Hematopoietic multipotent progenitor cell treated with erythropoietin and hydrocortisone succinate and interleukin-3 and kit ligand, for 17 days (in vitro differentiated cells): Measurements from ENCODE around the gene ENPP1.

ENCODE experiments used
- DNase-seq: peaks from one replicate; pipeline ENCODE4 v3.0.0-alpha.2; 2015; ENCODE audit warnings: low spot score

ENPP1 gene

DNA sequence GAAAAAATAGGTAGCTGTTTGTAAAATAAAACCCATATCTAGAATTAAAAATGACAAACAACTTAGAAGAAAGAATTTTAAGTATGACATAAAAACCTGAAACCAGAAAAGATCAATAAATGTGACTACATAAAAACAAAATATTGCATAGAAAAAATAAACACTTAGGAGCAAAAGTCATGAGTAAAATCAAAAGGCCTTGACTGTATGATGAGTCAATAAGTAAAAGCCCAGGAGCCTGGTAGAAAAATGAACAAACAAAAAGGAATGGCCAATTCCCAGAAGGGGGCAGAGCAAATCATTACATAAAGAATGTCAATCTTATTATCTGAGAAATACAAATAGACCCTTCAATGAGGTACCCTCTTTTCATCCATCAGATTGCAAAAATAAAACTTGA is 20.7 kb upstream of the ENPP1 start:
- no peak for DNase-seq

DNA sequence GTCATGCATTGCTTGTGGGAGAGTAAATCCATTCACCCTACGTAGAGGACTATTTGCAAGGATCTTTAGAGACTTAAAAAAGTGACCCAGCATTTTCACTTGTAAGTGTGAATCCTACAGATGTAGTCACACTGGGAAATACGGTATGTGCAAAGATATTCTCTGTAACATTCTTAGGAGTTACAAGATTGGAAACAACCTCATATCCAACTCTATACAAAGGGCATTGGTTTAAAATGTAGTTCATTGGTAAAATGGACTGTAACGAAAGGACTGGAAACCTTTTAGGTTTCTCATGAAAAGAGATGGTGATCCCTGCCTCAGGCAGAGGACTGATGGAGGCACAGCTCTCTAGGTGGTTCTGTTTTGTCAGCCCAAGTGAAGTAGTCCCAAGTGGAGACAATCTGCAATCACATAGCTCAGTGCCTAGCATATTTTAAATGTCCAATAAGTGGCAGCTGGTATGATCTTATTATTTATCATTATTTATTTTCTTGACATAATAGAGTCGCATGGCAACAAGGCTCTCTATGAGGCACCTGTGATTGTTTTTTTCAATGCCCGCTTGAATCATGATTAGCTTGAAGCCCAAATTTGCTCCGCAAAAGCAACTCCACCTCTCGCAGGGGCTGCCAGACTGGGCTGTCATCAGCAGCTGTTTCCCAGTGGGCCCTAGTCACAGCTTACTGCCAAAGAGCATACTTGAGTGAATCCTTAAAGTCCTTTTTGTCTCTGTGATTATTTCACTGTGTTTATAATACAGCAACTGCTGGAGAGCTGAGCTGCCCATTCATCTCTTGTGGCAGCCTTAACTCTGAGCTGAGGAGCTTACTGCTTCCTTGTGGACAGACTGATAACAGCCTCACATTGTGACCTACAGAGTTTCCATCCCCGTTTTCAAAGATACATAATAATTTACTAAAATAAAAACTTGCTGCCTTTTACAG is 19.8 kb upstream of the ENPP1 start:
- no peak for DNase-seq

DNA sequence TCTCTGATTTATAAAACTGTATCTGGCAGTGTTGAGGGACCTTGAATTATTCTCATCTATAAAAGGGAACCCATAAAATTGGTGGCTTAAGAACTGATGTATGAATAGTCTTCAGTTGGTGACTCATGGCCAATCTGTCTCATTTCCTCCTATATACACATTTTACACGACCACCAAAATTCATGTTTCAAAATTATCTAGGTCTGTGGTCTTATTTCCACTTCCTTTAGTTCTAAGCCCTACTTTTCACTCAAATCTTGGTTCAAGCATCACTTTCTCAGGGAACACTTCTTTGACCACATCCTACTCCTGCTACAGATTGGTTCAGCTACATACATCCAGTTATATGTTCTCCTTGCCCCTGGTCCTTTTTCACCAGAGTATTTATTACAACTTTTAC is 18.6 kb upstream of the ENPP1 start:
- no peak for DNase-seq

DNA sequence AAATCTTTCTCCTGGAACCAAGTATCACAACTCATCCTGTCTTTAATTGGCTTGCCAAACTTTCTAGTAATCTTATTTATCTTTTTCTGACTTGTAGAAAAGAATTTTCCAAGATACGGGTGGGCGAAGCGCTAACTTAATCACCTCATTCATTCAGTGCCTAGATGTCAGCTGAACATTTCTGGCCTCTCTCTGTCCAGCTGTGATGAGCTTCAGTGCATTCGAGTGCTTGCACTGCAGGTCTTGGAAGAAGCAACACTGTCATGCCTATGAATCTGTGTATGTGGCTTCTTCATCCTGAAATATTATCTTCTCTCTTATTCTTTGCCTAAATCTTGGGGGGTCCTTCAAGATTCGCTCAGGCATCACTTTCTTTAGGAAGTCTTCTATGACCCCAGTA is 16.3 kb upstream of the ENPP1 start:
- DNase-seq: no peak

DNA sequence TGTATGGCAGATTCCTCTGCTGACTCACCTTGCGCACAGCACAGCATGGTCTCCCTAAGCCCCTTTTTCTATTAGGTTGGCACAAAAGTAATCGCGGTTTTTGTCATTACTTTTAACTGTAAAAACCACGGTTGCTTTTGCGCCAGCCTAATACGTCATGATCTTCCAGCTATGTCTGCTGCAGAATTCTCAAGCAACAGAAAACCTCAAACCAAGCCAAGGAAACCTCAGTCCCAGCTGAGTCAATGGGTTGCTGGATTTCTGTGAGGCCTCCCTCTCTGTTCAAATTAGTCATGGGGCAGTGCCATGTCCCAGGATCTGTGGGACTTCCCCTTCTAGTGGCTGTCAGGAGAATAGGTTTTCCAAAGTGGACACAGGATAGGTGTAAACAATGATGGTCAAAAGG is 15.7 kb upstream of the ENPP1 start:
- DNase-seq: no peak

DNA sequence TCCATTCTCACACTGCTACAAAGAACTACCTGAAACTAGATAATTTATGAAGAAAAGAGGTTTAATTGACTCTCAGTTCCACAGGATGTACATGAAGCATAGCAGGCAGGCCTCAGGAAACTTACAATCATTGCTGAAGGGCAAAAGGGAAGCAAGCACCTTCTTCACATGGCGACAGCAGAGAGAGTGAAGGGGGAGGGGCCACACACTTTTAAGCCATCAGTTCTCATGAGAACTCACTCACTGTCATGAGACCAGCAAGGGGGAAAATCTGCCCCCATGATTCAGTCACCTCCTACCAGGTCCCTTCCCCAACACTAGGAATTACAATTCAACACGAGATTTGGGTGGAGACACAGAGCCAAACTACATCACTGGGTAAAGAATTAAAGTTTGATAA is 12.5 kb upstream of the ENPP1 start:
- no peak for DNase-seq

DNA sequence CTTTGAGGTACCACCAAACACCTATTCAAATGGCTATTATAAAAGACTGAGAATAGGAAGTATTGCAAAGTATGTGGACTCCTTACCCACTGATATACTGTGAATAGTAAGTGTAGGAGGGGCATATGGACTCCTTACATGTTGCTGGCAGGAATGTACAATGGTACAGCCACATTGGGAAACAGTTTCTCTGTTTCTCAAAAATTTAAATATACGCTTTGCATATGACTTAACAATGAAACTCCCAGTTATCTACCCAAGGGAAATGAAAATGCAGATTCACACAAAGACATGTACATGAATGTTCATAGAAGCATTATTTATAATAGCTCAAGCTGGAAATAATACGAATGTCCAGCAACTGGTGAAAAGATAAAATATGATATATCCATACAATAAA is 5.5 kb upstream of the ENPP1 start:
- DNase-seq: no peak

DNA sequence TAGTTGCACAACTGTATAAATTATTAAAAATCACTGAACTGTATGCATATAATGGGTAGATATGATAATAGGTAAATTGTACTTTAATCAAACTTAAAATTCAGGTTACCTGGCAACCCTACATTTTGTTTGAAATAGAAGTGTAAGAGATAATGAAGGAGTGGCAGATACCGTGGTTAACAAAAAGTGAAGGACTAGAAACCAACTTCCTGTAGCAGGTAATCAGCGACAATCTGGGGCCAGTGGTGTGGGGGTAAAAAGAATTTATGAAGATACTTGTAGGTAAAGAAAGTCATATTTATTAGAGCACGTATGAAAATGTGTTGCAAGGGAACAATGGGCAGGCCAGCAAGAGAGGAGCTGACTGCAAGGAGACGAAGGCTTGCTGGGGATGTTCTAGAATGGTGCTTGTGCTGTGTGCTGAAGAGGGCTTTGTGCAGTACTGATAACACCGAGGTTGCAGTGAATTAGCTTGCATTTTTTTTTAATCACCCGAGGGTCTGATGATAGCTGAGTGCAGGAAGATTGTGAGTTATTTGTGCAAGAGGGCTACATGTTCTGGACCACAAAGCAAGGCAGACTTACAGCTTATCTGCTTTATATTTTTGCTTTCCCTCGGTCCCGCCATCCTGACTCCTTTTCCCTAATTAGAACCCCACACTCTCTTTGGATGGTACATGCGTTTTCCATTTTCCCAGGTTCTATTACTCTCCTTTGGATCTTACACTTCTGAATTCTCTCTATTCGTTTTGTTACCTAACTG is 4.6 kb upstream of the ENPP1 start:
- no peak for DNase-seq

DNA sequence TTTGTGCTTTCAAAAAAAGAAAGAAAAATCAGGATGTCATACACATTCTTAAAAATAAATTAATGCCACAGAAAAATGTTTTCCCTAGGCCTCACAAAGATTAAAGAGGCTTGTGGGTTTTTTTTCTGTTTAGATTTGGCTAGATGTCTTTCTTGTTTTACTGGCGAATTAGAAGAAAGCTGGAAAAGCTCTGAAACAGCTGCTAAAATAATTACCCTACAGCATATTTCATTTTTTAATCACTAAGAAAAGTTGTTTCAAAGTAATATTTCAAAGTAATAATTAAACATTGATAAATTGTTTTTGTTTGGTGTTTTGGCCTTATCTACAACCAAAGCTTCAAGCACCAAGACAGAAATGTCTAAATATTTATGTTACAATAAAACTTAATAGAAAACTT is 3.7 kb upstream of the ENPP1 start:
- DNase-seq: no peak

DNA sequence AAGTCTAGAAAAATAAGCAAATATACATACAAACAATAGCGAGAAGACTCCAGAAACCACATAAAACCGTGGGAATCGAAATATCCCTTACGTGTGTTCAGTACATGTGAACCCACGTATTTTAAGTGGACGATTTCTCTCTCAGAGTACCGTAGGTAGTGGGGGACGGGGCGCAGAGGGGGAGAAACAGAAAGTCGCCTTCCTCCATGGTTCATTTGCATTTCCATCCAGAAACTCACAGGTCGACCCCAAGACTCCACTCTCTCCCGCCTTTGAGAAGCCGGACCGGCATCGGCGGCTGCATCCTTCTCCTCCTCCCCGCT is 538 bp upstream of the ENPP1 start:
- DNase-seq: no peak

DNA sequence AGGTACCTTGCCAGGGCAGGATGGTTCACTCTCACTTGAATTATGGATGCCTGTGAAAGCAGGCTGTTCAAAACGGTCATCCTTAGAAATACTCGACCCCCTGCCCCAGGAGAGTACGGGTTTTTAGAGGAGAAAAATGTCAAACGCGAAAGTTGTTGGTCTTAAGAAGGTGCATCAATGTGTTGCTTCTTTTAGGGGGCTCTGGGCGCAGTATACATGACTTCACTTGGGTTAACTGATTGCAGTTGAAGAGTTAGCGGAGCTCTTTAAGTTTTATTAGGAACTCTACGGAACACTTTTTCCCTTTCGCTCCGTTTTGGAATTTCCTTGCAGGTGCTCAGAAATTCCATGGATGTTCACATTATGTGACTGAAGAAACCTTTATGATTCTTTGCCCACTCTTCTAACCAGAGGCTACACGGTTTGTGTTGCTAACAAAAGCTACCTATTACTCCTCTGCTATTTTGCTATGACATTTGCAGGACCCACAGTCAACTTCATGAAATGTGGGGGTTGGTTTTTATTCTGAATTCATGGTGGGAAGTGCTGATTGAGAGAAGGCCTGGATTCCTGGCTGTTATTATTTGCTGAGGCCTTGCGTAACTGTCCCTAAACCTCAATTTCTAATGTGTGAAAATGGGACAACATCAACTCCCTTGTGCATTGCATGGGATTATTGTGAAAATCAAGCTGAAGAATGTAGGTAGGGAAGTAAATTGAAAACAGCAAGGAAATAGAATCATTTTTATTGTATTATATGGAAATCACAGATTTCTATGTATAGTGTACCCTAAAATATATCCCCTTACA is 845 bp downstream of the ENPP1 start:
- no peak for DNase-seq

DNA sequence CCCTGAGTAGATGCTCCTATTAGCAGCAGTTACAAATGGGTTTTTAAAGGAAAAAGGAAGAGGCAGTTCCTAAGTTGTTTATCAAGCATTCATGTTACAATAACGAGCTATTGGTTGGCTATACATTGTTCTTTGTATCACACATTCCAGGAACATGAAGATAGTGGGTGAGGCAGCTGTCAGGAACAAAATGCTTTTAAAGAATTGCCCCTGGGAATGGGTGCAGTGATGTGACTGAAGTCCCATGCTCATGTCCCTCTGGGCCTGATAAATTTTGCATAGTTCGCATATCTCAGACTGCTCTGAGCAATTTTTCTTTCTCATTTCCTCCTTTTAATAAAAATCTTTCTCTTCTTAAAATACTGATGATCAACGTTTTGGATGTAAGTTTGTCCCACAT is 3.7 kb downstream of the ENPP1 start:
- no peak for DNase-seq

DNA sequence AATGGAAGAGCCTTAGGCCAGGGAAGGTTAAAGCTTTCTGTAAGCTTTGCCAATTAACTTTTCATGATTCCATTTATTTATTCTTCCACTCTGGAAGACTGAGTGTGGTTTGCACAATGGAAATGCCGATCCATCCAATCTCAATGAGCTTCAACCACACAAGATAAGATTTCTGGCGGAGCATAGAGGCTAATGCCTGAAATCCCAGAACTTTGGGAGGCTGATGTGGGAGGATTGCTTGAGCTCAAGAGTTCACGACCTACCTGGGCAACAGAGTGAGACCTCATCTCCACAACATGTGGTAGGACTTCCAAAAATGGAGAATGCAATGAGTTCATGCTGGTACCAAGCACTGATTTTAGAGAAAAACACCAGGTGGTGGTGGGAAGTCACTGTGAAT is 6.2 kb downstream of the ENPP1 start:
- DNase-seq: no peak

DNA sequence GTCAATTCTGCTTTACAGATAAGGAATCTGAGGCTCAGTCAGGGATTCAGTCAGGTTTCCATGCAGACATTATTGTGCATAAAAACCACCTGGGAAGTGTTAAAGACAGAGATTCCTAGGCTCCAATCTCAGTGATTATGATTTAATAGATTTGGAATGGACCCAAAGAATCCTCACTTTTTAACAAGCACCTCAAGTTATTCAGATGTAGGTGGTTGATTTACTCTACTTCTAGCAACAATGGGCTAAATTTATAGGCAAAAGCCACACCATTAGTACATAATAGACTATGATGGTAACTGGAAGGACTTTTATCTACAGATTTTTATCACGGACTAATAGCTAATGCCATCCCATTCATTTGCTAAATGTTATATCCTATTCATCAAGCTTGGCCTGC is 9.0 kb downstream of the ENPP1 start:
- DNase-seq: no peak

DNA sequence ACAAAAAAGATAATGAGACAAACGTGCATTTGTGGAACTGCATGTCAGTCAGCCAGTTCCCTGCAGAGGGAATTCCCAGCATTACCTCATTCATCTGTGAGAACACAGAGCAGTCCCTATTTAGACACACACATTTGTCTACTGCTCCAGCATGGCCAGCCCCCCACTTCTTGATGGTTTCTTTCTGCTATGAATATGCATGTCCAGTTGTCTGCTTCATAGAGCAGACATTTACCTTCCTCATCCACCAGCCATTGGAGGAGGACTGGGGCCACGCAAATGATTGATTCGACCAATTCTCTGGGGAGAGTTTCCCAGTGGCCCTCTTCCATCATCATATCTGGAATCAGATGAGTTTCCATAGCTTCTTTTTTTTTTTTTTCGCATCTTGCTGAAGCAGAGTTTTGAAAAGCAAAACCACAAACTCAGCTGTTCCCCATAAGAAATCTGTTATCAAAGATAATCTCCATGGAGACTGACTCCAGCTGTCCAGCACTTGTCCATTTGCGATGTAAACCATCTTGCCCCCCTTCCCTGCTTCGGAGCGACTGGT is 11.8 kb downstream of the ENPP1 start:
- no peak for DNase-seq

DNA sequence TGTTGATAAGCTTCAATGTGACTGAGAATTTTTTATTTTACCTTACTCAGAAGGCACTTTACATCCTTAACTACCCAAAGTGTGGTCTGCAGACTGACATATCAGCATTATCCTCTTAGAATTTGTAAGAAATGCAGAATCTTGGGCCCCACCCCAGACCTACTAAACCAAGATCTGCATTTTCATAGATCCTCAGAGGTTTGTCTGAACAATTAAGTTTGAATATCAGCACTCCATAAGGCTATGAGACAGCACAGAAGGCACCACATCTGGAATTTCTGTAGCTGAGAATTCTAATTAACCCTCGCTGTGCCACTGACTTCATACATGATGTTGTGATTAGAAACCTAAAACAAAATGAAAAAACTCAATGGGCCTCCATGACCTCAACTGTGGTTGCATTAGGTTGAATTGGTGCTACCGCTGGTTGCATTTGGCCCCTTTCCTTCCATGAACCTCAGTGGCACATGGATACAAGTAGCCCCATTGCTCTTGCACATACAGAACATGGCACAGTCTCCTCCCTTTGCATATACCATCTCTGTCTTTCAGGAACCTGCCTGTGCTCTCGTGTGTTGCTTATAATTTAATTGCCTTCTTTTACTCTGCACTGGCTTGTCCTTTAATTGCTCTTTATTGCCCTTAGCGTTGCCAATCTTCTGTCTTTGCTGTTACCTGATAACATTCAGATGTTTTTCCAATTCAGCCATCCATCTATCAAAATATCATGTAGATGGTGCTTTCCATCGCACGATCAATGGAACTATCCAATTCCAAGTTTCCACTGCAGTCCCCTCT is 13.4 kb downstream of the ENPP1 start:
- no peak for DNase-seq

DNA sequence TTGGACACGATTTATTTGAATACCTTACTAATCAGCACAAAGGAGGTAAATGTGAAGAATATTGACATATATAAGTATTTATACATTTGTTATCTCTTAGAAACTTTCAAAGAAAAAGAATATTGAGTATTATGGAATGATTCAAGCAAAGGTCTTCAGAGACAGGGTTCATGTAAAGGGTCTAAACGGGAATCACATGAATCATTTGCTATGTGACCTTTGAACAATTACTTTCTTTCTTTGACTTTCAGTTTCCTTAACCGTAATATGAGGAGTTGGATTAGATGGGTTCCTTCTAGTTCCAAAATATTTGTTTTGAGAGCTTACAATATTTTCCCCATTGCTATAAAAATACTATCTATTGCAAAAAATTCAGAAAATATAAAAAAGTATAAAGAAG is 14.3 kb downstream of the ENPP1 start:
- DNase-seq: no peak

DNA sequence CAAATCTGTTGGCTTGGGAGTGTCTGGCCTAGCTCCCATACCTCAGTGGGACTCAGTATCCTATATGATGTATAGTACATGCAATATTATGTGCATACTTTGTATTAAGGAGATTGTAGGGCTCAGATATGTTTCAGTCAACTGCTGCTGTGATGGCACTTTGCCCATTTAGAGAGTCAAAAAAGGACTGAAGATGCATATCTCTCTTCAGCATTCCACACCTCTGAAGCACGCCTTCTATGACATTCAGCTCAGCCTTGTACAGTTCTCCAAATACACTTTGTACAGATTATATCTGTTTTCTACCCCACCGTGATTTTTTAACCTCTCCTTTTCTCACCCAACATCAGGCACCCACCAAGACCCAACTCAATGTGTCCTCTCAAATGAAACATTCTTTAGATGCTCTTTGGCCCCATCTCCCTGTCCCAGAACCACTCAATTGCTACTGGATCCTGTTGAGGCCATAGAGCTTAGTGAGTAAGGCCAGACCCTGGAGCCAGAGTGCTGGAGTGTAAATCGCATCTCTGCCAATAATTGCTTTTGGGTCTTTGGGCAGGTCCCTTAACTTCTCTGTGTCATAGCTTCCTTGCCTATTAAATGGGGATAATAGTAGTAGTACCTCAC is 15.6 kb downstream of the ENPP1 start:
- DNase-seq: no peak

DNA sequence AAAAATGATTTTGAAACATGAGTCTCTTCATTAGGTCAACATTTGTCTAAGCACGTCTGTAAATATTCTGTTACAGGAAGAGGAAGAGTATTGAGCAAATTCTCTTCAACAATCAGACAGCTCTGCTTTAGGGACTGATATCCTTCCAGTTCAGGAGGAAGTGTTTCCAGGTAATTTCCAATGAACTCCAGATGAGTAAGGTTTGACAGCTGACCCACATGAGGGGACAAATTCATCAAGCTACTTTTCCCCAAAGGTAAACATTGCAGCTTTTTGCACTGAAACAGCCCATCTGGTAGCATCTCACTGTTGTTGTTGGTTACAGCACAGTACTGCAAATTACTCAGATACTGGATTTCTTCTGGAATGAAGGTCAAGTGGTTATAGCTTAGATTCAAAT is 18.1 kb downstream of the ENPP1 start:
- DNase-seq: no peak

DNA sequence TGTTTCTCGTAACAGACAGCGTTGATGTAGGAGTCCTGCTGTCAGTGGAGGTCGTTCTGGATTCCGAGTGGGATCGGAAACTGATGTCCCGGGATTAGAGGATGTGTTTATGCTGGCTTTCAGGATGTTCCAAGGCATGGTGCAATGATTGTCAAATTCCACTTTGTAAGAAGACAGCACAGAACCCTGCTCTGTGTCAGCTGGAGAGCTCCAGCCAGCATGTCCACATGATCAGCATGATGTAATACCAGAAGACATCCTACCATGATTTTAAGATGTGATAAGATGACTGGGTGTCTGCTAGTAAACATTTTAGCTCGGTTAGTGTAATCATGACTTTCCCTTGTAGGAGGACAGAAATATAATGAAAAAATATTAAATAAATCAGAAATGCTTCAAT is 20.3 kb downstream of the ENPP1 start:
- DNase-seq: no peak

DNA sequence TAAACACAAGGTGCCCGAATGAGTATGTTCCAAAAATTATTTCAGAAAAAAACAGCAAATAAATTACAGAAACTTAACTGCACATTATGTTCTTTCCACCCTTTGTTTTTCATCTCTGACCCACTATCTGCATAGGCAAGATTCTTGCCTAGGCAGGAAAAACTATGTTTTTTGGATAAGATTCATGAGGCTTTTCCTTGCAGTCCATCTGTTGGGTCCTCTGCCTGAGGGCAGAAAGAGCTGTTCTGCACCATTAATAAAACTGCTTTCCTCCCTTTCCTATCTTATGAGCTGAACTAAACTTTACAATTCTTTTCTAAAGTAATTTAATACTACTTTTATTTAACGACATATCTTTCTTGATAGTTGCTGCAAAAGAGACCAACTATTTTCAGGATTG is 21.1 kb downstream of the ENPP1 start:
- no peak for DNase-seq
